Astrocyte (in vitro differentiated cells and primary cell): ENCODE data around the gene HSD17B12. TPM values are rescaled to one million over a fixed set of nuclear protein-coding genes. Genes with fewer than 3 reads are reported as not detected.
A peak's percentile ranks its signal among the peaks of the same experiment; 100 is the strongest.
"Not testable (repeated sequence)": the region's sequence is repeated elsewhere in the genome, so short reads cannot be mapped to it uniquely, and the experiment has no call there.

Experiments used
- DNase-seq: peaks from one replicate; pipeline ENCODE4 v3.0.0-alpha.2; 2010; ENCODE audit warnings: low read depth
- FAIRE-seq: peaks from 2 replicates; lab custom pipeline; 2011; peaks lifted over from hg19 to GRCh38; lab: Jason Lieb, UNC
- H2AFZ ChIP-seq: 2 replicates; pipeline ENCODE4 v1.6.0; 2012; ENCODE audit warnings: low read depth, low read length, inconsistent platforms
- H3K27ac ChIP-seq: 2 replicates; pipeline ENCODE4 v1.5.1; 2011; ENCODE audit warnings: low read depth, low read length, inconsistent platforms
- H3K27me3 ChIP-seq: 2 replicates; pipeline ENCODE4 v1.6.0; 2011; ENCODE audit warnings: low read length, inconsistent platforms; ENCODE audit not compliant: insufficient read depth
- H3K36me3 ChIP-seq: 2 replicates; pipeline ENCODE4 v1.5.1; 2011; ENCODE audit warnings: low read length, inconsistent platforms; ENCODE audit not compliant: insufficient read depth
- H3K4me1 ChIP-seq: 2 replicates; pipeline ENCODE4 v1.5.1; 2011; ENCODE audit warnings: low read length, inconsistent platforms; ENCODE audit not compliant: insufficient read depth
- H3K4me2 ChIP-seq: 2 replicates; pipeline ENCODE4 v1.6.0; 2012; ENCODE audit warnings: low read length, inconsistent platforms
- H3K4me3 ChIP-seq: 2 replicates; pipeline ENCODE4 v1.5.1; 2011; ENCODE audit warnings: low read depth, mild to moderate bottlenecking, low read length, inconsistent platforms; ENCODE audit not compliant: insufficient read depth
- H3K79me2 ChIP-seq: 2 replicates; pipeline ENCODE4 v1.6.0; 2012; ENCODE audit warnings: mild to moderate bottlenecking, low read length, inconsistent platforms; ENCODE audit not compliant: insufficient read depth
- H3K9ac ChIP-seq: 2 replicates; pipeline ENCODE4 v1.6.0; 2012; ENCODE audit warnings: mild to moderate bottlenecking, low read length, inconsistent platforms
- H3K9me3 ChIP-seq: 2 replicates; pipeline ENCODE4 v1.5.1; 2012; ENCODE audit warnings: low read depth, mild to moderate bottlenecking, low read length, inconsistent platforms; ENCODE audit not compliant: insufficient read depth
- H4K20me1 ChIP-seq: 2 replicates; pipeline ENCODE4 v1.6.0; 2012; ENCODE audit warnings: low read length, inconsistent platforms; ENCODE audit not compliant: insufficient read depth
- H3K27ac Mint-ChIP-seq: one replicate; pipeline ENCODE4 v1.8.0; 2021; ENCODE audit warnings: mild to moderate bottlenecking, mixed read lengths; ENCODE audit not compliant: unreplicated experiment
- H3K27me3 Mint-ChIP-seq: one replicate; pipeline ENCODE4 v1.8.0; 2021; ENCODE audit warnings: low read depth, mixed read lengths; ENCODE audit not compliant: unreplicated experiment
- H3K36me3 Mint-ChIP-seq: one replicate; pipeline ENCODE4 v1.8.0; 2021; ENCODE audit warnings: low read depth, mixed read lengths; ENCODE audit not compliant: unreplicated experiment
- H3K4me1 Mint-ChIP-seq: one replicate; pipeline ENCODE4 v1.8.0; 2021; ENCODE audit warnings: low read depth, mixed read lengths; ENCODE audit not compliant: unreplicated experiment
- H3K4me3 Mint-ChIP-seq: one replicate; pipeline ENCODE4 v1.8.0; 2021; ENCODE audit warnings: mild to moderate bottlenecking, moderate library complexity, mixed read lengths; ENCODE audit not compliant: unreplicated experiment
- H3K9me3 Mint-ChIP-seq: one replicate; pipeline ENCODE4 v1.8.0; 2021; ENCODE audit warnings: mild to moderate bottlenecking, mixed read lengths; ENCODE audit not compliant: unreplicated experiment
- CTCF ChIP-seq: IDR thresholded peaks from 2 replicates; pipeline ENCODE4 v1.5.1; 2011; ENCODE audit warnings: low read depth, mild to moderate bottlenecking, inconsistent platforms, low read length, moderate library complexity; ENCODE audit not compliant: insufficient read depth
- EZH2 ChIP-seq: IDR thresholded peaks from 2 replicates; pipeline ENCODE4 v1.6.1; 2012; ENCODE audit warnings: mild to moderate bottlenecking, low read length, inconsistent platforms; ENCODE audit not compliant: insufficient read depth
- total RNA-seq: library from RNA; stranded (reverse); gene quantifications from 2 replicates; pipeline ENCODE4 v1.2.1, GENCODE V29; 2021

HSD17B12 gene
- total RNA-seq, 1 donor from 2014 or later = 132 TPM

- Mint-ChIP-seq H3K27ac (no peak overlapping the region), H3K9me3 (peaks cover 2% of the 10 kb centered on the region), H3K4me1 (no peaks in the 10 kb centered on the region), H3K4me3 (no peak overlapping the region), H3K27me3 (no peaks in the 10 kb centered on the region), H3K36me3 (peaks cover 14% of the 10 kb centered on the region)
- Histone ChIP-seq H3K4me1 (no peaks in the 10 kb centered on the region), H3K9me3 (no peaks in the 10 kb centered on the region), H3K79me2 (no peaks in the 10 kb centered on the region), H2AFZ (no peak overlapping the region), H3K4me3 (no peak overlapping the region), H3K9ac (no peak overlapping the region), H4K20me1 (no peaks in the 10 kb centered on the region), H3K36me3 (no peaks in the 10 kb centered on the region), H3K27me3 (no peaks in the 10 kb centered on the region), H3K27ac (no peak overlapping the region), H3K4me2 (no peak overlapping the region)
- FAIRE-seq (no peak), DNase-seq (no peak)
- no peak for TF ChIP-seq CTCF
- TF ChIP-seq EZH2 = no peak
These were observed 80.4 kb downstream of the HSD17B12 start for GRCh38 chr11:43760902-43761301.

- no peaks in the 10 kb centered on the region for H3K4me1 Mint-ChIP-seq
- peaks cover 3% of the 10 kb centered on the region for H3K36me3 ChIP-seq
- peaks cover 19% of the 10 kb centered on the region for H3K36me3 Mint-ChIP-seq
These were observed 84.7 kb downstream of the HSD17B12 start for GRCh38 chr11:43765194-43765593.

GRCh38 chr11:43768654-43769053 is 88.1 kb downstream of the HSD17B12 start:
- H3K9ac ChIP-seq, FAIRE-seq, H3K4me3 Mint-ChIP-seq, H3K4me2 ChIP-seq, H3K4me1 ChIP-seq, H2AFZ ChIP-seq, H3K36me3 ChIP-seq, H3K4me3 ChIP-seq, DNase-seq, H3K27me3 ChIP-seq, H3K4me1 Mint-ChIP-seq, H3K79me2 ChIP-seq, H3K27ac Mint-ChIP-seq, H3K9me3 ChIP-seq, H3K27ac ChIP-seq, H3K9me3 Mint-ChIP-seq, H4K20me1 ChIP-seq, H3K27me3 Mint-ChIP-seq: not testable (repeated sequence)
- peaks cover 19% of the 10 kb centered on the region for H3K36me3 Mint-ChIP-seq

More at GRCh38 chr11:43765194-43765593, 84.7 kb downstream of the HSD17B12 start:
- no peaks in the 10 kb centered on the region for H3K9me3 ChIP-seq
- H3K9me3 Mint-ChIP-seq = peaks cover 5% of the 10 kb centered on the region
- no peak for DNase-seq
- no peak overlapping the region for H3K9ac ChIP-seq
- peak overlapping the region; percentile 50 for H3K27ac Mint-ChIP-seq
- no peak overlapping the region for H2AFZ ChIP-seq
- FAIRE-seq = no peak
- no peak overlapping the region for H3K27ac ChIP-seq
- no peaks in the 10 kb centered on the region for H3K79me2 ChIP-seq
- no peak overlapping the region for H3K4me2 ChIP-seq
- H3K27me3 Mint-ChIP-seq = no peaks in the 10 kb centered on the region
- H3K27me3 ChIP-seq = no peaks in the 10 kb centered on the region
- H3K4me3 ChIP-seq = no peak overlapping the region
- H4K20me1 ChIP-seq = no peaks in the 10 kb centered on the region
- no peak overlapping the region for H3K4me3 Mint-ChIP-seq
- TF ChIP-seq CTCF = no peak
- TF ChIP-seq EZH2 = no peak
- H3K4me1 ChIP-seq = no peaks in the 10 kb centered on the region
